Suprapubic skin (tissue), 4 donors: ENCODE measurements around the gene OGFOD2. TPM values are rescaled to one million over a fixed set of nuclear protein-coding genes. Genes with fewer than 3 reads are reported as not detected.

Experiments
- DNase-seq, 2 donors: peaks; one replicate each; pipeline ENCODE4 v3.0.0-alpha.2; 2019; ENCODE audit warnings: low spot score in 2 of 2
- H3K27ac ChIP-seq: fragments of 200-600 bp; sonication (generic); one replicate; pipeline ENCODE4 v1.5.1; 2019
- H3K27me3 ChIP-seq: fragments of 200-600 bp; sonication (generic); one replicate; pipeline ENCODE4 v1.5.1; 2019
- H3K36me3 ChIP-seq: fragments of 200-600 bp; sonication (generic); one replicate; pipeline ENCODE4 v1.5.1; 2019
- H3K4me1 ChIP-seq: fragments of 200-600 bp; sonication (generic); one replicate; pipeline ENCODE4 v1.5.1; 2019
- H3K4me3 ChIP-seq: fragments of 200-600 bp; sonication (generic); one replicate; pipeline ENCODE4 v1.5.1; 2019; ENCODE audit warnings: mild to moderate bottlenecking
- H3K9me3 ChIP-seq: fragments of 200-600 bp; sonication (generic); one replicate; pipeline ENCODE4 v1.5.1; 2019
- EP300 ChIP-seq: sonication (generic); formaldehyde crosslinking; IDR thresholded peaks from one replicate; pipeline ENCODE4 v1.6.1; 2017; ENCODE audit warnings: antibody characterized with exemption
- POLR2A ChIP-seq, 2 donors: fragments of 450-650 bp; IDR thresholded peaks; one replicate each; pipeline ENCODE4 v1.6.1; 2017; ENCODE audit warnings: antibody characterized with exemption in 2 of 2, mild to moderate bottlenecking in 2 of 2, moderate library complexity in 2 of 2
- POLR2AphosphoS5 ChIP-seq, 3 donors: sonication (generic); formaldehyde crosslinking; IDR thresholded peaks; one replicate each; pipeline ENCODE4 v1.6.1; 2017; ENCODE audit warnings: antibody characterized with exemption in 3 of 3
- WGBS: methylation state at CpG from one replicate; pipeline ENCODE4 v1.1.5; 2018; 5-methylcytosine and 5-hydroxymethylcytosine counted together
- total RNA-seq, 4 donors: library from RNA; depleted of rRNA; stranded (reverse); fragments of >200 nt; gene quantifications; one replicate each; pipeline ENCODE4 v1.1.0, GENCODE V29; 2016
- TF ChIP-seq, protein P1 (sequence below), 2 donors: fragments of 200-600 bp in 1 of 2; fragments of 450-650 bp in 1 of 2; sonication (generic) in 1 of 2; IDR thresholded peaks; one replicate each; pipeline ENCODE4 v1.5.1; 2016 to 2019; ENCODE audit warnings: antibody characterized with exemption in 2 of 2, mild to moderate bottlenecking in 1 of 2, moderate library complexity in 1 of 2

Gene OGFOD2
- total RNA-seq, 4 donors from 2014 or later = 9.9 to 27.0 (median 13.5) TPM

DNA sequence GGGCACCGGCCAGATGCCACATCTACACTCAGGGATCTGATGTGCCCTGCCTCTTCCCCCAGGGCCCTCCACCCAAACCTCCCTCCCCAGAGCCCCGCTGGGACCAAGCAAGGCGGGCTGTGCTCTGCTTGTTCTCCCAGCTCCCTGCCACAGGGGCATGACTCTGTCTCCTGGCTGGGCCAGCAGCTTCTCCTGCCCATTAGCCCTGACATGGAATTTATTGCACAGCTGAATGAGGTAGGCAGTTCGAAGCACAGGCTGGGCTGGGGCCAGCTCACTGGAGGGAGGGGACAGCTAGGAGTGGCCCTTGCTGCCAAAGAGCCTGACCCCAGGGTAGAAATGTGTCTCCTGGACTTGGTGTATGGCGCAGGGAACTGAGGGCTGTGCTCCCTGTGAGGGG is 47.8 kb downstream of the OGFOD2 start:
- Histone ChIP-seq H3K4me3 (no peak overlapping the region), H3K36me3 (no peaks in the 10 kb centered on the region), H3K9me3 (no peaks in the 10 kb centered on the region), H3K27me3 (no peaks in the 10 kb centered on the region), H3K4me1 (no peaks in the 10 kb centered on the region), H3K27ac (no peak overlapping the region)
- WGBS = 100% methylated on average over 2 of the region's 5 CpGs
- no peak for DNase-seq
- TF ChIP-seq EP300 (no peak), POLR2AphosphoS5 (IDR thresholded peaks at IDR 0.05) (no peak), POLR2A (IDR thresholded peaks at IDR 0.05) (no peak)
- TF ChIP-seq, protein P1, sequence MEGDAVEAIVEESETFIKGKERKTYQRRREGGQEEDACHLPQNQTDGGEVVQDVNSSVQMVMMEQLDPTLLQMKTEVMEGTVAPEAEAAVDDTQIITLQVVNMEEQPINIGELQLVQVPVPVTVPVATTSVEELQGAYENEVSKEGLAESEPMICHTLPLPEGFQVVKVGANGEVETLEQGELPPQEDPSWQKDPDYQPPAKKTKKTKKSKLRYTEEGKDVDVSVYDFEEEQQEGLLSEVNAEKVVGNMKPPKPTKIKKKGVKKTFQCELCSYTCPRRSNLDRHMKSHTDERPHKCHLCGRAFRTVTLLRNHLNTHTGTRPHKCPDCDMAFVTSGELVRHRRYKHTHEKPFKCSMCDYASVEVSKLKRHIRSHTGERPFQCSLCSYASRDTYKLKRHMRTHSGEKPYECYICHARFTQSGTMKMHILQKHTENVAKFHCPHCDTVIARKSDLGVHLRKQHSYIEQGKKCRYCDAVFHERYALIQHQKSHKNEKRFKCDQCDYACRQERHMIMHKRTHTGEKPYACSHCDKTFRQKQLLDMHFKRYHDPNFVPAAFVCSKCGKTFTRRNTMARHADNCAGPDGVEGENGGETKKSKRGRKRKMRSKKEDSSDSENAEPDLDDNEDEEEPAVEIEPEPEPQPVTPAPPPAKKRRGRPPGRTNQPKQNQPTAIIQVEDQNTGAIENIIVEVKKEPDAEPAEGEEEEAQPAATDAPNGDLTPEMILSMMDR (IDR thresholded peaks at IDR 0.05) = no peak

DNA sequence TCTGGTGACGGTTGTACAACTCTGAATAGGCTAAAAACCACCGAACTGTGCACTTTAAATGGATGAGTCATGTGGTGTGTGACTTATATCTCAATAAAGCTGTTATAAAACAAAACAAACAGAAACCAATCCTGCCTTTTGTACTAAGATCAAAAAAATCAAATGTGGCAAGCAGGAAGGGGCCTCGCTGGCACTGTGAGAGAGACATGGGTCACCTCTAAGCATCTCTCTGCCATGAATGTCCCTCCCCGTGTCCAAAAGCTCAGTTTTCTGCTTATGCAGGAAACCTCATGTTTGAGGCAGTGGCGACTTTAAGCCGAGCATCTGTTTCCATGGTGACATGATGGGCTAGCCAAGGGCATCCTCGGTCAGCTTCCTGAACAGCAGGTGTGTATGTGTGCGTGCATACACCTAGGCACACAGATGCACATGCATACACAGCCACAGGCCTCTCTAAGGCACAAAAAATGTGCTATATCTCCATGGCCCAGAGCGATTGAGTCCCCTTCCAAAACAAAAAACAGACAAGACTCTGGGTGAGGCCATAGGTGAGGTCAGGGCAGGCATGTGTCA is 49.9 kb downstream of the OGFOD2 start:
- Histone ChIP-seq H3K4me1 (no peaks in the 10 kb centered on the region), H3K27me3 (no peaks in the 10 kb centered on the region), H3K36me3 (no peaks in the 10 kb centered on the region), H3K27ac (no peak overlapping the region), H3K9me3 (no peaks in the 10 kb centered on the region), H3K4me3 (no peak overlapping the region)
- no peak for DNase-seq
- 85% methylated on average over 9 of the region's 9 CpGs for WGBS
- TF ChIP-seq, protein P1 (IDR thresholded peaks at IDR 0.05) = no peak
- TF ChIP-seq POLR2A (IDR thresholded peaks at IDR 0.05) (no peak), EP300 (no peak), POLR2AphosphoS5 (IDR thresholded peaks at IDR 0.05) (no peak)

DNA sequence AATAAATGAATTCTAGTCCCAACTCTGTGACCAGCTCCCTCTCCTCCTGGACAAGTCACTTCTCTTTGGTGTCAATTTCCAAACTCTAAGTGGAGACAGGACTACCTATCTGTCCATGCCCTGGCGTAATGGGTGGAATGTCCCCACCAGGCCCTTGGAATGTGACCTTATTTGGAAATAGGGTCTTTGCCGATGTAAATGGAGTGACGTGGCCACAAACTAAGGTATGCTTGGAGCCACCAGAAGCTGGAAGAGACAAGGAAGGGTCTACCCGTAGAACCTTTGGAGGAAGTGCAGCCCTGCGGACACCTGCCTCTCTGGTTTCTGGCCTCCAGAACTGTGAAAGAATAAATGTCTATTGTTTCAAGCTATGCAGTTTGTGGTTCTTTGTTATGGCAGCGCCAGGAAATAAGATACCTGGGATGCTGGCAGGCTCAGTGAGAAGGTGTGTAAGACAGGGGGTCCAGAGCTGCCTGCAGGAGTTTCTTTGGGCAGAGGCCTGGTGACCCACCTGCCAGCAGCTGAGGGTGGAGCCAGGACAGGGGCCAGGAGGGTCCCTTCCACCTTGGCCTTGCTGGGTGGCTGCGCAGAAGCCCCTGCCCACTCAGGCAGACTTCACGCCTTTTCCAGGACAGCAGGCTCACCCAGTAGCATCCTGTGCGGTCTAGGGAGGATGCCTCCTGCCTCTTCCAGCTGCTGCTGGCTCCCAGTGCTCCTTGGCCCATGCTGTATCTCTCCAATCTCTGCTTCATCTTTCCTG is 51.2 kb downstream of the OGFOD2 start:
- no peak overlapping the region for H3K4me3 ChIP-seq
- no peak overlapping the region for H3K27ac ChIP-seq
- H3K9me3 ChIP-seq = no peaks in the 10 kb centered on the region
- DNase-seq = no peak
- no peaks in the 10 kb centered on the region for H3K27me3 ChIP-seq
- no peak for TF ChIP-seq POLR2AphosphoS5 (IDR thresholded peaks at IDR 0.05)
- TF ChIP-seq POLR2A (IDR thresholded peaks at IDR 0.05) = no peak
- TF ChIP-seq, protein P1 (IDR thresholded peaks at IDR 0.05) = no peak
- TF ChIP-seq EP300 = no peak
- WGBS = 81% methylated on average over 9 of the region's 9 CpGs
- no peaks in the 10 kb centered on the region for H3K4me1 ChIP-seq
- H3K36me3 ChIP-seq = peaks cover 1% of the 10 kb centered on the region

DNA sequence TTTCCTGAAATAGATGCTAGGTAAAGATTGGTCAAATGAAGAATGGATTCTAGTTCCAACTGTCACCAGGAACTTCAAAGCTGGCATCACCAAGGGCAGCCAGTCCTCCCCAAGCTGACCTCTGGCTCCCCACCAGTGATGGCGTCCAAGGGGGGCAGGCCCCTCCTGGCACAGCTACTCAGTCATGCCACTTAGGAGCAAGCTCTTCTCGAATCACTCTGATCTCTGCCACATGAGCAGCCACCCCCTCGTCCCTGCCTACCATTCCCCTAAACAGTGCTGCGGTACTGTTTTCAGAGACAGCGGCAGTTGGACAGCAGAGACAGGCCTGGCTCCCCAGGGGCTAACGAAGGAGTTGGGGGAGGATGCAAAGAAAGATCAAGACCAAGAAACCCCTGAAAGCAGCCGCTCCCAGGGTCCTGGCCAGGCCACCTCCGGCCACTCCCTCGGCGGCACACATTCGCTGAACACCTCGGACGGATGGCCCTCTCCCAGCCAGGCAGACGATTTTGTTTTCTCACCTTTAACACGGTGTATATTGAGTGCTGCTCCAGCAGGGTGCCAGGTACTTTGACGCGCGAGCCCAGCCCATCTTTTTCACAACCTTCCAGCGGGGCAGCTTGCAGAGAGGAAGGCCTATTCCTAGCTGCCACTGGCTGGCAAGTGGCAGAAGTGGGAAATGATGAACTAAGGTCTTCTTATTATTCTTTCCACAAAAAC is 52.8 kb downstream of the OGFOD2 start:
- Histone ChIP-seq H3K27ac (no peak overlapping the region), H3K4me1 (no peaks in the 10 kb centered on the region), H3K9me3 (no peaks in the 10 kb centered on the region), H3K4me3 (no peak overlapping the region), H3K27me3 (no peaks in the 10 kb centered on the region), H3K36me3 (peaks cover 10% of the 10 kb centered on the region)
- DNase-seq = no peak
- TF ChIP-seq, protein P1 (IDR thresholded peaks at IDR 0.05) = no peak
- no peak for TF ChIP-seq POLR2AphosphoS5 (IDR thresholded peaks at IDR 0.05)
- no peak for TF ChIP-seq POLR2A (IDR thresholded peaks at IDR 0.05)
- no peak for TF ChIP-seq EP300
- 89% methylated on average over 19 of the region's 19 CpGs for WGBS

DNA sequence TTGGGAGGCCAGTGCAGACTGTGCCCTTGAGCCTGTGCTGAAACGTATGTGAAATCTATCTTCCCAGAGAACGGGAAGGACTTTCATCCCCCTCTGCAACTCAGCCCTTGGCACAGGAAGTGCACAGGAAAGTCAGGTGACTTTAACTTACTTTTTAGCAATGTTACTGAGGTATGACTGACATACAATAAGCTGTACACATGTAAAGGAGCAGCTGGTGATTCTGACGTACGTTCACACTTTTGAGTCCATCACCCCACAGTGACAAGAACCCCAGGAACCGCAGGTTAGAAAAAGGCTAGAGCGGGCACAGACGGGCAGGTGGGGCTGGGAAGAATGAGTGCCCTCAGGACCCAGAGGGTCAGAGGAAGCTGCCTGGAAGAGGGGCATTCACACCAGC is 53.4 kb downstream of the OGFOD2 start:
- no peaks in the 10 kb centered on the region for H3K4me1 ChIP-seq
- 87% methylated on average over 7 of the region's 7 CpGs for whole genome bisulfite sequencing
- no peaks in the 10 kb centered on the region for H3K9me3 ChIP-seq
- H3K27me3 ChIP-seq = no peaks in the 10 kb centered on the region
- peaks cover 12% of the 10 kb centered on the region for H3K36me3 ChIP-seq
- H3K27ac ChIP-seq = no peak overlapping the region
- TF ChIP-seq POLR2A (IDR thresholded peaks at IDR 0.05) = no peak
- no peak for TF ChIP-seq POLR2AphosphoS5 (IDR thresholded peaks at IDR 0.05)
- TF ChIP-seq EP300 = no peak
- TF ChIP-seq, protein P1 (IDR thresholded peaks at IDR 0.05) = no peak
- no peak overlapping the region for H3K4me3 ChIP-seq
- DNase-seq = no peak
